HG03378 (cell line): ENCODE data around the gene RPS18.

ENCODE experiments used
- ATAC-seq: cut with Tn5 transposase; IDR thresholded peaks from one replicate; pipeline ENCODE4 v1.9.1; 2021; ENCODE audit warnings: mild to moderate bottlenecking, moderate library complexity; ENCODE audit not compliant: unreplicated experiment

The RPS18 gene

GRCh38 chr6:33289784-33290315 is 18.0 kb downstream of the RPS18 start:
- ATAC-seq, result no peak

GRCh38 chr6:33290459-33290858 is 18.6 kb downstream of the RPS18 start:
- ATAC-seq, result no peak

GRCh38 chr6:33292996-33293682 is 21.3 kb downstream of the RPS18 start:
- no peak for ATAC-seq

GRCh38 chr6:33294086-33294823 is 22.4 kb downstream of the RPS18 start:
- ATAC-seq, result no peak

- ATAC-seq, result no peak
These were observed 23.9 kb downstream of the RPS18 start for GRCh38 chr6:33295621-33296369.

GRCh38 chr6:33296797-33297405 is 25.0 kb downstream of the RPS18 start:
- ATAC-seq, result no peak

GRCh38 chr6:33297406-33297955 is 25.6 kb downstream of the RPS18 start:
- ATAC-seq, result no peak

- no peak for ATAC-seq
These were observed 26.3 kb downstream of the RPS18 start for GRCh38 chr6:33297956-33298772.

GRCh38 chr6:33298773-33299236 is 26.9 kb downstream of the RPS18 start, which contains the start of gene RGL2:
TSS of gene RGL2 (minus strand) at chr6:33298942. CDS start at chr6:33298610, 332 bp downstream.
- ATAC-seq, result peak; percentile 15

GRCh38 chr6:33299237-33299944 is 27.5 kb downstream of the RPS18 start:
- ATAC-seq, result peak; percentile 60

- no peak for ATAC-seq
These were observed 30.0 kb downstream of the RPS18 start for GRCh38 chr6:33301877-33302276.

GRCh38 chr6:33304216-33304615 is 32.3 kb downstream of the RPS18 start:
- no peak for ATAC-seq

GRCh38 chr6:33305052-33305451 is 33.2 kb downstream of the RPS18 start:
- no peak for ATAC-seq

GRCh38 chr6:33306356-33306755 is 34.5 kb downstream of the RPS18 start:
- no peak for ATAC-seq

- no peak for ATAC-seq
These were observed 40.7 kb downstream of the RPS18 start for GRCh38 chr6:33312361-33313104.

GRCh38 chr6:33313105-33313708 is 41.3 kb downstream of the RPS18 start:
- ATAC-seq, result no peak

- no peak for ATAC-seq
These were observed 42.0 kb downstream of the RPS18 start, which contains the start of gene TAPBP for GRCh38 chr6:33313709-33314514. TSS of gene TAPBP (minus strand) at chr6:33314078. CDS start at chr6:33314041, 37 bp downstream.
